Gastroesophageal sphincter (tissue), 4 donors: ENCODE results near the gene MPZL3. TPM values are rescaled to one million over a fixed set of nuclear protein-coding genes. Genes with fewer than 3 reads are reported as not detected.

Experiments used
- ATAC-seq: fragments of 150-250 bp; one replicate; pipeline ENCODE4 v1.9.1; 2016; ENCODE audit warnings: mild to moderate bottlenecking, moderate library complexity
- H3K27ac ChIP-seq, 4 donors: fragments of 200-600 bp; sonication (generic) in 3 of 4; 1 replicate in 3 of 4; 2 replicates in 1 of 4; pipeline ENCODE4 v1.5.1; 2016 to 2019
- H3K27me3 ChIP-seq: fragments of 200-600 bp; sonication (generic); one replicate; pipeline ENCODE4 v1.5.1; 2019
- H3K36me3 ChIP-seq, 2 donors: fragments of 200-600 bp; sonication (generic); one replicate each; pipeline ENCODE4 v1.5.1; 2019; ENCODE audit warnings: control low read depth in 1 of 2
- H3K4me1 ChIP-seq, 3 donors: fragments of 200-600 bp; sonication (generic); 1 replicate in 2 of 3; 2 replicates in 1 of 3; pipeline ENCODE4 v1.5.1; 2016 to 2019; ENCODE audit warnings: control low read depth in 2 of 3
- H3K4me3 ChIP-seq, 2 donors: fragments of 200-600 bp; sonication (generic); one replicate each; pipeline ENCODE4 v1.5.1; 2019; ENCODE audit warnings: mild to moderate bottlenecking in 1 of 2, moderate library complexity in 1 of 2
- H3K9me3 ChIP-seq, 3 donors: fragments of 200-600 bp; sonication (generic); one replicate each; pipeline ENCODE4 v1.5.1; 2017 to 2019; ENCODE audit warnings: control low read depth in 2 of 3
- EP300 ChIP-seq: sonication (generic); formaldehyde crosslinking; IDR thresholded peaks from one replicate; pipeline ENCODE4 v1.6.1; 2017; ENCODE audit warnings: antibody characterized with exemption, mild to moderate bottlenecking
- POLR2A ChIP-seq, 2 donors: fragments of 450-650 bp; IDR thresholded peaks; one replicate each; pipeline ENCODE4 v1.6.1; 2017; ENCODE audit warnings: antibody characterized with exemption in 2 of 2, mild to moderate bottlenecking in 2 of 2, moderate library complexity in 1 of 2
- POLR2AphosphoS5 ChIP-seq: sonication (generic); formaldehyde crosslinking; IDR thresholded peaks from one replicate; pipeline ENCODE4 v1.6.1; 2017; ENCODE audit warnings: antibody characterized with exemption
- WGBS, 2 donors: methylation state at CpG; one replicate each; pipeline ENCODE4 v1.1.5; 2018; ENCODE audit warnings: low coverage in 1 of 2; 5-methylcytosine and 5-hydroxymethylcytosine counted together
- total RNA-seq, 4 donors: library from RNA; depleted of rRNA; stranded (reverse); fragments of >200 nt; gene quantifications; one replicate each; pipeline ENCODE4 v1.1.0, GENCODE V29; 2016
- TF ChIP-seq, protein P1 (sequence below), 4 experiments: fragments of 200-600 bp in 2 of 4; fragments of 450-650 bp in 2 of 4; sonication (generic) in 1 of 4; IDR thresholded peaks; one replicate each; pipeline ENCODE4 v1.5.1; 2017 to 2019; ENCODE audit warnings: antibody characterized with exemption in 4 of 4, mild to moderate bottlenecking in 2 of 4, moderate library complexity in 2 of 4

Gene MPZL3
- total RNA-seq, 4 donors from 2014 or later: 0.54 to 3.8 (median 0.65) TPM

DNA sequence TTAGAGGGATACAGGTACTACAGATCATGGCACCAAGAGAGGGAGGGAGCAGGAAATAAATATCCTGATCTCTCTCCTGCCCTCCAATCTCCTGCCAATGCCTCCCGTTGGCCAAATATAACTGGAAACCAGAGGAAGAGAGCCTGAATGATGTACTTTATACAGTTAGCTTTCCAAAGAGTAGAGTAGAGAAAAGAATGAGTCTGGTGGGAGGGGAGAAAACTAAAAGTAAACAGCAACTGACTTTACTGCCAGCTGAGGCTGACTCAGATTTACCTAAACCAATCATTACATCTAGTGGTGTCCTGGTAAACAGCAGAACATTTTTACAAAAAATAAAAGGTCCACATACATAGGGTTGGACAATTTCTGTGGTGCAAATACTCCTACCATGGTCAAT is 5.1 kb downstream of the MPZL3 start:
- 30 to 63% methylated on average over 1 of the region's 1 CpG for WGBS, 2 donors

DNA sequence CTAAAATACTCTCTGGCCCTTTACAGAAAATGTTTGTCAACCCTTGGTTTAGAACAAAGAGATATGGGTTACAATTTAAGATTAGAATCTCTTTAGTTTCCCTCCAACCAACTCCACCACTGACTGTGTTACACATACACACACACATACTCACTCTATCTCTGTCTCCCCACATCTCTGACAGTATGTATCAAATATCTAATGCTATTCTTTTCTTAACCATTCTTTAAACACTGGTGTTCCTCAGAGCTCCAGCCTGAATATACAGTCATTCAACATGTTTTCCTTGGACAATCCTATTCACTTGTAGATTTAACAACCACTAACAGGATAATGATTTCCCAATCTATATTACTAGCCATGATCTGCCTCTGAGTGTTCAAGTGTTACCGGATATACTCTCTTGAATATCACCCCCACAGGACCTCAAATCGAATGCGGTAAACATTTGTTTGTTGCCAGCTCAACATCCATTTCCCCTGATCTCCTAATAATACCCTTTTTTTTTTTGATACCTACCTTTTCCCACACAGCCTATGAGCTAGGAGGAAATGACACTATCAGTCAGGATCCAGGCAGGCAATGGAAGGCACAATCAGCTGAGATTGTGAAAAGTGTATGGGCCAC is 6.1 kb downstream of the MPZL3 start:
- Histone ChIP-seq H3K4me1 (peaks cover 0 to 6% (median 0%) of the 10 kb centered on the region in 3 donors), H3K36me3 (no peaks in the 10 kb centered on the region), H3K27me3 (peaks cover 21% of the 10 kb centered on the region), H3K27ac (no peak overlapping the region), H3K4me3 (no peak overlapping the region), H3K9me3 (no peaks in the 10 kb centered on the region)
- no peak for TF ChIP-seq POLR2AphosphoS5
- TF ChIP-seq EP300: no peak
- WGBS, 2 donors: 82 to 91% methylated on average over 3 of the region's 3 CpGs
- ATAC-seq: no peak

More for the DNA sequence above, 5.1 kb downstream of the MPZL3 start:
- Histone ChIP-seq H3K9me3 (no peaks in the 10 kb centered on the region), H3K27me3 (peaks cover 21% of the 10 kb centered on the region), H3K36me3 (no peaks in the 10 kb centered on the region), H3K4me1 (peaks cover 0 to 6% (median 0%) of the 10 kb centered on the region in 3 donors), H3K27ac (no peak overlapping the region), H3K4me3 (no peak overlapping the region)
- TF ChIP-seq, protein P1, sequence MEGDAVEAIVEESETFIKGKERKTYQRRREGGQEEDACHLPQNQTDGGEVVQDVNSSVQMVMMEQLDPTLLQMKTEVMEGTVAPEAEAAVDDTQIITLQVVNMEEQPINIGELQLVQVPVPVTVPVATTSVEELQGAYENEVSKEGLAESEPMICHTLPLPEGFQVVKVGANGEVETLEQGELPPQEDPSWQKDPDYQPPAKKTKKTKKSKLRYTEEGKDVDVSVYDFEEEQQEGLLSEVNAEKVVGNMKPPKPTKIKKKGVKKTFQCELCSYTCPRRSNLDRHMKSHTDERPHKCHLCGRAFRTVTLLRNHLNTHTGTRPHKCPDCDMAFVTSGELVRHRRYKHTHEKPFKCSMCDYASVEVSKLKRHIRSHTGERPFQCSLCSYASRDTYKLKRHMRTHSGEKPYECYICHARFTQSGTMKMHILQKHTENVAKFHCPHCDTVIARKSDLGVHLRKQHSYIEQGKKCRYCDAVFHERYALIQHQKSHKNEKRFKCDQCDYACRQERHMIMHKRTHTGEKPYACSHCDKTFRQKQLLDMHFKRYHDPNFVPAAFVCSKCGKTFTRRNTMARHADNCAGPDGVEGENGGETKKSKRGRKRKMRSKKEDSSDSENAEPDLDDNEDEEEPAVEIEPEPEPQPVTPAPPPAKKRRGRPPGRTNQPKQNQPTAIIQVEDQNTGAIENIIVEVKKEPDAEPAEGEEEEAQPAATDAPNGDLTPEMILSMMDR (IDR thresholded peaks at IDR 0.05): no peak
- no peak for TF ChIP-seq POLR2A (IDR thresholded peaks at IDR 0.05)
- no peak for TF ChIP-seq POLR2AphosphoS5
- no peak for TF ChIP-seq EP300
- ATAC-seq: no peak

DNA sequence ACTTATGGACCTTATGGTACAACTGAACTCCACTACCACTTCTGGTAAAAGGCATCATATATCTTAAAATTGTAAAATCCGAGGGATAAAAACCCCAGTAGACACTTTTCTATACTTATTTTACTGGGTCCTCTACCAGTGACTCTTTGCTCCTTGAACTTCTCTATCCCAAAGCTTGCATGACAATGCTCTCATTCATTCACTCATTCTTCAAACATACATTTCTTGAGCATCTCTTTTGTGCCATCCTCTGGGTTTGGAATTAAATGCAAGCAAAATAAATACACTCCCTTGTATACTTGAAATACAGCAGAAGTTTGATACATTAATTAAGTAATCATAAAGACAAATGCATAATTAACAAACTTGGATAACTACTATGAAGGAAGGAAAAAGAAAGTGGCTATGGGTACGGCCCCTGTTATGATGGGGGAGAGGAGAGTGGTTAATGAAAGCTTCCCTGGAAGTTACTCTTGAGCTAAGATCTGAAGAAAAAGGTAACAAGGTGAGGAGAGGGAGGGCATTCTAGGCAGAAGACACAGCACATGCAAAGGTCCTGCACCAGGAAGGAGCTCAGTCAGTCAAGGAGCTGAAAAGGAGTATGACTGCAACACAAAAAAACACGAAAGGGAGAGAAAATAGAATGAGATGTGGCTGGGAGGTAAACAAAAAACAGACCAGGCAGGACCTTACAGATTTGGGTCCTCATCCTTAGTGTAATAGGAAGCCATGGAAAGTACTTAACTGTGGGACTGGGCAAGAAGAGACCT is 8.0 kb downstream of the MPZL3 start:
- TF ChIP-seq POLR2A (IDR thresholded peaks at IDR 0.05) (no peak), EP300 (no peak), POLR2AphosphoS5 (no peak)
- TF ChIP-seq, protein P1 (IDR thresholded peaks at IDR 0.05): no peak
- ATAC-seq: no peak
- WGBS, 2 donors: 64 to 67% methylated on average over 3 of the region's 3 CpGs
- no peak overlapping the region for H3K4me3 ChIP-seq
- H3K36me3 ChIP-seq: no peaks in the 10 kb centered on the region
- peaks cover 0 to 8% (median 0%) of the 10 kb centered on the region in 3 donors for H3K4me1 ChIP-seq
- no peaks in the 10 kb centered on the region for H3K9me3 ChIP-seq
- H3K27ac ChIP-seq: no peak overlapping the region
- H3K27me3 ChIP-seq: peaks cover 9% of the 10 kb centered on the region

DNA sequence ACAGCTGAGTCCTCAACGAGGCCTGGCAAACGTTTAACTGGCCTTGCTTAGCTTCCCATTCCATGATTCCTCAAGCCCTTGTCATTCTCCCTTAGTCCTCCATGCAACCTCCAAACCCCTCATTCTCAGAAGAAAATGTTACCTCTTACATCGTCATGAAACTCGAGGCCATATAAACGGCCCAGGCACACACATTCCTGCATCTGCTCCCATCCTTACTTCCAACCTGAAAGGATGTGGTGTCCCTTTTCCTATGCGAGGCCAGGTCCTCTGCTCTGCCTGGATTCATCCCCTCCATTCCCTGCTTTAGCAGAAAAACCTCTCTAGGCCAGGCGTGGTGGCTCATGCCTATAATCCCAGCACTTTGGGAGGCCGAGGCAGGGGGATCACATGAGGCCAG is 9.0 kb downstream of the MPZL3 start:
- ATAC-seq: no peak
- H3K27ac ChIP-seq: no peak overlapping the region

DNA sequence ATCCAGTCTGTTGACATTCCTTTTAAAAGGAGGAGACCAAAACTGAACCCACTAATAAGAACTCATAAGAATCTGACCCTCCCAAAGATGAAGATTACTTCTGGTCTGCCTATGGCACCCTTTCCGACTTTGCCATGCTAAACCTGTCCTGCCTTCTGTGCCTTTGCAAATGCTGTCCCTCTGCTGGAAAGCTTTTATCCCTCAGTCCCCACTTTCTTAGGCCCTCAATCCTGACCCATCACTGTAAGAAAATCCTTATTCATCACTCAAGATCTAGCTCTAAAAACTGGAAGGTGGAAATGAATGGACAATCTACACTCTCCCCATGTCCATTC is 10.4 kb downstream of the MPZL3 start:
- H3K9me3 ChIP-seq: no peaks in the 10 kb centered on the region
- no peak overlapping the region for H3K4me3 ChIP-seq
- 33 to 92% methylated on average over 1 of the region's 1 CpG for WGBS, 2 donors
- no peak for ATAC-seq
- peak overlapping the region in 3 of 4 donors; percentile 30 to 48 (median 31) for H3K27ac ChIP-seq
- peaks cover 0 to 8% (median 0%) of the 10 kb centered on the region in 3 donors for H3K4me1 ChIP-seq
- no peaks in the 10 kb centered on the region for H3K27me3 ChIP-seq
- TF ChIP-seq, protein P1 (IDR thresholded peaks at IDR 0.05): no peak
- TF ChIP-seq POLR2AphosphoS5 (no peak), POLR2A (IDR thresholded peaks at IDR 0.05) (no peak), EP300 (no peak)
- H3K36me3 ChIP-seq: no peaks in the 10 kb centered on the region

More for the DNA sequence above, 9.0 kb downstream of the MPZL3 start:
- Histone ChIP-seq H3K4me3 (no peak overlapping the region), H3K9me3 (no peaks in the 10 kb centered on the region), H3K27me3 (peaks cover 4% of the 10 kb centered on the region), H3K36me3 (no peaks in the 10 kb centered on the region), H3K4me1 (peaks cover 0 to 8% (median 0%) of the 10 kb centered on the region in 3 donors)
- TF ChIP-seq POLR2A (IDR thresholded peaks at IDR 0.05): no peak
- TF ChIP-seq POLR2AphosphoS5: no peak
- no peak for TF ChIP-seq EP300
- TF ChIP-seq, protein P1 (IDR thresholded peaks at IDR 0.05): no peak
- 64 to 86% methylated on average over 4 to 5 of the region's 8 CpGs for WGBS, 2 donors
